ENCODE results near the gene SYNE4. TPM values are rescaled to one million over a fixed set of nuclear protein-coding genes. Genes with fewer than 3 reads are reported as not detected.
A peak's percentile ranks its signal among the peaks of the same experiment; 100 is the strongest.

SYNE4 gene, protein sequence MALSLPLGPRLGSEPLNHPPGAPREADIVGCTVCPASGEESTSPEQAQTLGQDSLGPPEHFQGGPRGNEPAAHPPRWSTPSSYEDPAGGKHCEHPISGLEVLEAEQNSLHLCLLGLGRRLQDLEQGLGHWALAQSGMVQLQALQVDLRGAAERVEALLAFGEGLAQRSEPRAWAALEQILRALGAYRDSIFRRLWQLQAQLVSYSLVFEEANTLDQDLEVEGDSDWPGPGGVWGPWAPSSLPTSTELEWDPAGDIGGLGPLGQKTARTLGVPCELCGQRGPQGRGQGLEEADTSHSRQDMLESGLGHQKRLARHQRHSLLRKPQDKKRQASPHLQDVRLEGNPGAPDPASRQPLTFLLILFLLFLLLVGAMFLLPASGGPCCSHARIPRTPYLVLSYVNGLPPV
- total RNA-seq (2021; ENCODE audit: unreplicated experiment): 1.1 TPM
- polyA plus RNA-seq (2012; ENCODE audit: insufficient read length): 0.68 TPM
- Bru-seq, nascent RNA: percentile 29 among the genes with signal in this experiment
- BruChase-seq, experiment 1, labeled RNA remaining after a 2-hour chase: percentile 35 among the genes with signal in this experiment
- percentile 28 among the genes with signal in this experiment for BruChase-seq, experiment 2, labeled RNA remaining after a 6-hour chase
- long read RNA-seq, partial matches to known transcripts: 0 of 1 reads
- long read RNA-seq, other reads (novel, unspliced or antisense): 1 of 1 reads

GRCh38 chr19:36008336-36008978 lies at the start of gene SYNE4:
SYNE4 (minus strand) TSS chr19:36008813; CDS start chr19:36008681, 132 bp downstream.
- ChIA-PET CTCF (no interaction called here), POLR2A (no interaction called here)
- no peaks in the 10 kb centered on the region for H3K9me3 ChIP-seq (ENCODE audit: control insufficient read depth, insufficient read depth, low read depth, low read length)
- ATAC-seq: peak; percentile 29; the same call in 1 of the 2 replicates
- intact Hi-C loops (cut with micrococcal nuclease; ENCODE audit: unreplicated experiment): no loop called here
- in situ Hi-C loops (cut with HindIII; ENCODE audit: low pct_unique_long_range_greater_than_20kb, low sequenced_read_pairs): no loop called here
- H3K36me3 ChIP-seq (ENCODE audit: control insufficient read depth, insufficient read depth, low read length): no peaks in the 10 kb centered on the region
- no TSS peak for BruUV-seq (replicated peaks)
- no peak for DNase-seq (ENCODE audit: low read depth, low spot score)
- H3K4me1 ChIP-seq (ENCODE audit: control insufficient read depth, insufficient read depth, low read length): peaks cover 15% of the 10 kb centered on the region; the same call in 1 of the 2 replicates
- no peaks in the 10 kb centered on the region for H3K27me3 ChIP-seq (ENCODE audit: control insufficient read depth, insufficient read depth, low read length)
- TF ChIP-seq TCF7L2 (IDR thresholded peaks at IDR 0.05; ENCODE audit: low read depth, low read length) (no peak), POLR2AphosphoS5 (IDR thresholded peaks at IDR 0.05; ENCODE audit: low read depth, low read length) (no peak), SIN3A (IDR thresholded peaks at IDR 0.05; ENCODE audit: borderline replicate concordance, insufficient read depth, low read depth, low read length) (no peak)
- TF ChIP-seq, protein P1, sequence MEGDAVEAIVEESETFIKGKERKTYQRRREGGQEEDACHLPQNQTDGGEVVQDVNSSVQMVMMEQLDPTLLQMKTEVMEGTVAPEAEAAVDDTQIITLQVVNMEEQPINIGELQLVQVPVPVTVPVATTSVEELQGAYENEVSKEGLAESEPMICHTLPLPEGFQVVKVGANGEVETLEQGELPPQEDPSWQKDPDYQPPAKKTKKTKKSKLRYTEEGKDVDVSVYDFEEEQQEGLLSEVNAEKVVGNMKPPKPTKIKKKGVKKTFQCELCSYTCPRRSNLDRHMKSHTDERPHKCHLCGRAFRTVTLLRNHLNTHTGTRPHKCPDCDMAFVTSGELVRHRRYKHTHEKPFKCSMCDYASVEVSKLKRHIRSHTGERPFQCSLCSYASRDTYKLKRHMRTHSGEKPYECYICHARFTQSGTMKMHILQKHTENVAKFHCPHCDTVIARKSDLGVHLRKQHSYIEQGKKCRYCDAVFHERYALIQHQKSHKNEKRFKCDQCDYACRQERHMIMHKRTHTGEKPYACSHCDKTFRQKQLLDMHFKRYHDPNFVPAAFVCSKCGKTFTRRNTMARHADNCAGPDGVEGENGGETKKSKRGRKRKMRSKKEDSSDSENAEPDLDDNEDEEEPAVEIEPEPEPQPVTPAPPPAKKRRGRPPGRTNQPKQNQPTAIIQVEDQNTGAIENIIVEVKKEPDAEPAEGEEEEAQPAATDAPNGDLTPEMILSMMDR (IDR thresholded peaks at IDR 0.05): no peak
- TF ChIP-seq, protein P2, sequence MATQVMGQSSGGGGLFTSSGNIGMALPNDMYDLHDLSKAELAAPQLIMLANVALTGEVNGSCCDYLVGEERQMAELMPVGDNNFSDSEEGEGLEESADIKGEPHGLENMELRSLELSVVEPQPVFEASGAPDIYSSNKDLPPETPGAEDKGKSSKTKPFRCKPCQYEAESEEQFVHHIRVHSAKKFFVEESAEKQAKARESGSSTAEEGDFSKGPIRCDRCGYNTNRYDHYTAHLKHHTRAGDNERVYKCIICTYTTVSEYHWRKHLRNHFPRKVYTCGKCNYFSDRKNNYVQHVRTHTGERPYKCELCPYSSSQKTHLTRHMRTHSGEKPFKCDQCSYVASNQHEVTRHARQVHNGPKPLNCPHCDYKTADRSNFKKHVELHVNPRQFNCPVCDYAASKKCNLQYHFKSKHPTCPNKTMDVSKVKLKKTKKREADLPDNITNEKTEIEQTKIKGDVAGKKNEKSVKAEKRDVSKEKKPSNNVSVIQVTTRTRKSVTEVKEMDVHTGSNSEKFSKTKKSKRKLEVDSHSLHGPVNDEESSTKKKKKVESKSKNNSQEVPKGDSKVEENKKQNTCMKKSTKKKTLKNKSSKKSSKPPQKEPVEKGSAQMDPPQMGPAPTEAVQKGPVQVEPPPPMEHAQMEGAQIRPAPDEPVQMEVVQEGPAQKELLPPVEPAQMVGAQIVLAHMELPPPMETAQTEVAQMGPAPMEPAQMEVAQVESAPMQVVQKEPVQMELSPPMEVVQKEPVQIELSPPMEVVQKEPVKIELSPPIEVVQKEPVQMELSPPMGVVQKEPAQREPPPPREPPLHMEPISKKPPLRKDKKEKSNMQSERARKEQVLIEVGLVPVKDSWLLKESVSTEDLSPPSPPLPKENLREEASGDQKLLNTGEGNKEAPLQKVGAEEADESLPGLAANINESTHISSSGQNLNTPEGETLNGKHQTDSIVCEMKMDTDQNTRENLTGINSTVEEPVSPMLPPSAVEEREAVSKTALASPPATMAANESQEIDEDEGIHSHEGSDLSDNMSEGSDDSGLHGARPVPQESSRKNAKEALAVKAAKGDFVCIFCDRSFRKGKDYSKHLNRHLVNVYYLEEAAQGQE (IDR thresholded peaks at IDR 0.05; ENCODE audit: insufficient read depth in 1 of 2, low read depth in 2 of 2, low read length in 1 of 2): no peak
- peak within 1 kb of the TSS; percentile 46 to 64 for H3K4me3 ChIP-seq (ENCODE audit: low read depth in 2 of 2, low read length in 2 of 2)
- peak within 1 kb of the TSS; percentile 71 for H3K27ac ChIP-seq (ENCODE audit: low read length)

DNA sequence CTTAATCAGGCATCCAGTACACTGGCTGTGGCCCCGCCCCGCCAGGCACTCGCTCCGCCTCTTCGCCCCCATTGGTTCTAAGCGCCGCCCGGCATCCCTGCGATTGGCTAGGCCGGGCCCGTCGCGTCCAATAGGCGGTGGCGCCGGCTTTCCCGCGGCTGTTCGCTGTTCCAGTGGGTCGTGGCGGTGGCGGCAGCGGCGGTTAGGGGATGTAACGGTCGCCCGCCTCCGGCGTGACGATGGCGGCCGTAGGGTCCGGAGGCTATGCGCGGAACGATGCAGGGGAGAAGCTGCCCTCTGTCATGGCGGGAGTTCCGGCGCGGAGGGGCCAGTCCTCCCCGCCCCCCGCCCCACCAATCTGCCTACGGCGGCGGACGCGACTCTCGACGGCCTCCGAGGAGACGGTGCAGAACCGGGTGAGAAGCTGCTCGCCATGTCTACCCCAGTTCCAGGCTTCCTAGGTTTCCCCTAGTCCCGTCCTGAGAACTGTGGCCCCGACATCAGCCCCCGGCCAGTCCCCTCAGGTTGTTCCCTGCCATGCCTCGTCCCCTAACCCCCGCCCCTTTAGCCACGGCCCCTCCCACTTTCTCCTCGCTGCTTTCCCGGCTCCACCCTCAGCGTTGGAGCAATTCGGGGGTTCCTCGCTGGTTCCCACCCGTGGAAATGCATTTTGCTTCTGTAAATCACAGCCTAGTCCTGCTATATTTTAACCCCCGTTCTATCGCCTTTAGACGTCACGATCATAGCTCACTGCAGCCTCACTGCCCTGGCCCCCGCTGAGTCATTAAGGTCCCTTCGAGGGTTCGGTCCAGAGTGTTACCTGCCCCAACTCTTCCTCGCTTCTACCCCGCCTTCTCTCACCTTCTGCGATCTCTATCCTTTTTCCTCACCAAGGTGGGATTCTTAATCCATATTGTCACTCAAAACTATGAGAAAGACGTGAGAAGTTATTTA lies 46.4 kb upstream of the SYNE4 start, which contains the start of gene WDR62:
Gene WDR62 (plus strand): TSS at position 165 of the 954 bp plus-strand sequence. CDS start 75 bp downstream, at position 240.
- H3K4me3 ChIP-seq (ENCODE audit: low read depth in 2 of 2, low read length in 2 of 2): peak within 1 kb of the TSS; percentile 79 to 99
- intact Hi-C loops (cut with micrococcal nuclease; ENCODE audit: unreplicated experiment) (no loop called here), in situ Hi-C loops (cut with HindIII; ENCODE audit: low pct_unique_long_range_greater_than_20kb, low sequenced_read_pairs) (no loop called here)
- peaks cover 6% of the 10 kb centered on the region for H3K4me1 ChIP-seq (ENCODE audit: control insufficient read depth, insufficient read depth, low read length)
- POLR2A ChIA-PET: interaction anchor here (0.7 kb wide), 1 partner anchor 13 kb away, joined by 6 read pairs; no protein-coding TSS in a partner anchor
- peaks cover 9% of the 10 kb centered on the region for H3K36me3 ChIP-seq (ENCODE audit: control insufficient read depth, insufficient read depth, low read length)
- H3K27ac ChIP-seq (ENCODE audit: low read length): peak within 1 kb of the TSS; percentile 97
- CTCF ChIA-PET: interaction anchor here (0.6 kb wide), 2 partner anchors 14 to 15 kb away, joined by 3 to 7 read pairs; no protein-coding TSS in a partner anchor
- peak; percentile 90 for ATAC-seq
- TF ChIP-seq TCF7L2 (IDR thresholded peaks at IDR 0.05; ENCODE audit: low read depth, low read length): no peak
- peak; percentile 85 for TF ChIP-seq POLR2AphosphoS5 (IDR thresholded peaks at IDR 0.05; ENCODE audit: low read depth, low read length)
- TF ChIP-seq, protein P1 (IDR thresholded peaks at IDR 0.05): peak; percentile 26; the same call in 1 of the 2 replicates
- TF ChIP-seq SIN3A (IDR thresholded peaks at IDR 0.05; ENCODE audit: borderline replicate concordance, insufficient read depth, low read depth, low read length): peak; percentile 99
- no TSS peak for BruUV-seq (replicated peaks)
- no peak for DNase-seq (ENCODE audit: low read depth, low spot score)
- H3K9me3 ChIP-seq (ENCODE audit: control insufficient read depth, insufficient read depth, low read depth, low read length): no peaks in the 10 kb centered on the region
- no peaks in the 10 kb centered on the region for H3K27me3 ChIP-seq (ENCODE audit: control insufficient read depth, insufficient read depth, low read length)

Data from Panc1 (cell line).